ENCODE results near the gene IGFL1. TPM values are rescaled to one million over a fixed set of nuclear protein-coding genes. Genes with fewer than 3 reads are reported as not detected.
A peak's percentile ranks its signal among the peaks of the same experiment; 100 is the strongest.
"Not testable (repeated sequence)": the region's sequence is repeated elsewhere in the genome, so short reads cannot be mapped to it uniquely, and the experiment has no call there.

Gene IGFL1
- total RNA-seq, 3 donors from 2014 or later: not detected

- Histone ChIP-seq H3K4me1 (no peaks in the 10 kb centered on the region), H3K9me3 (no peaks in the 10 kb centered on the region), H3K27me3 (peaks cover 0 to 24% of the 10 kb centered on the region in 2 donors), H3K27ac (peak overlapping the region; percentile 38 to 67), H3K4me3 (no peak overlapping the region), H3K36me3 (no peaks in the 10 kb centered on the region)
- intact Hi-C loops (cut with DNase I; ENCODE audit: low total_unique reads): no loop called here
- peak; percentile 65 to 72 for DNase-seq (ENCODE audit: low spot score in 2 of 2)
- TF ChIP-seq CTCF (IDR thresholded peaks at IDR 0.05) (no peak), POLR2AphosphoS5 (IDR thresholded peaks at IDR 0.05) (peak; percentile 19 to 44 (median 39))
Measured at GRCh38 chr19:46192992-46193650, 36.4 kb upstream of the IGFL1 start.

GRCh38 chr19:46193678-46194077, 35.9 kb upstream of the IGFL1 start:
- Histone ChIP-seq H3K27ac (no peak overlapping the region), H3K4me1 (no peaks in the 10 kb centered on the region), H3K9me3 (no peaks in the 10 kb centered on the region), H3K36me3 (no peaks in the 10 kb centered on the region), H3K27me3 (peaks cover 0 to 20% of the 10 kb centered on the region in 2 donors), H3K4me3 (no peak overlapping the region)
- DNase-seq (ENCODE audit: low spot score in 2 of 2): no peak
- TF ChIP-seq CTCF (IDR thresholded peaks at IDR 0.05) (no peak), POLR2A (IDR thresholded peaks at IDR 0.05) (no peak), POLR2AphosphoS5 (IDR thresholded peaks at IDR 0.05) (no peak)
- intact Hi-C loops (cut with DNase I; ENCODE audit: low total_unique reads): no loop called here

GRCh38 chr19:46195104-46195503, 34.4 kb upstream of the IGFL1 start:
- Histone ChIP-seq H3K4me1 (no peaks in the 10 kb centered on the region), H3K36me3 (no peaks in the 10 kb centered on the region), H3K4me3 (no peak overlapping the region), H3K9me3 (no peaks in the 10 kb centered on the region), H3K27ac (no peak overlapping the region), H3K27me3 (peaks cover 0 to 12% of the 10 kb centered on the region in 2 donors)
- no peak for DNase-seq (ENCODE audit: low spot score in 2 of 2)
- TF ChIP-seq POLR2AphosphoS5 (IDR thresholded peaks at IDR 0.05) (no peak), CTCF (IDR thresholded peaks at IDR 0.05) (no peak), POLR2A (IDR thresholded peaks at IDR 0.05) (no peak)
- intact Hi-C loops (cut with DNase I; ENCODE audit: low total_unique reads): no loop called here

GRCh38 chr19:46195919-46196318, 33.6 kb upstream of the IGFL1 start:
- H3K27ac ChIP-seq; DNase-seq (ENCODE audit: low spot score in 2 of 2); H3K9me3 ChIP-seq; H3K4me3 ChIP-seq; H3K36me3 ChIP-seq; intact Hi-C loops (cut with DNase I; ENCODE audit: low total_unique reads); H3K27me3 ChIP-seq; H3K4me1 ChIP-seq: not testable (repeated sequence)

GRCh38 chr19:46196410-46197124, 33.0 kb upstream of the IGFL1 start:
- no peaks in the 10 kb centered on the region for H3K4me1 ChIP-seq
- intact Hi-C loops (cut with DNase I; ENCODE audit: low total_unique reads): no loop called here

More at GRCh38 chr19:46196410-46197124, 33.0 kb upstream of the IGFL1 start:
- H3K9me3 ChIP-seq: no peaks in the 10 kb centered on the region
- no peaks in the 10 kb centered on the region for H3K36me3 ChIP-seq
- TF ChIP-seq POLR2A (IDR thresholded peaks at IDR 0.05): no peak
- TF ChIP-seq CTCF (IDR thresholded peaks at IDR 0.05): no peak
- TF ChIP-seq POLR2AphosphoS5 (IDR thresholded peaks at IDR 0.05): no peak
- no peak overlapping the region for H3K27ac ChIP-seq
- H3K27me3 ChIP-seq: peaks cover 0 to 7% of the 10 kb centered on the region in 2 donors
- H3K4me3 ChIP-seq: no peak overlapping the region
- DNase-seq (ENCODE audit: low spot score in 2 of 2): no peak
